GM19193 (cell line): ENCODE measurements around the gene WASF1.

ENCODE experiments used
- POLR2A ChIP-seq: IDR thresholded peaks from 4 replicates; pipeline ENCODE4 v1.6.1; 2011; ENCODE audit not compliant: insufficient read depth, insufficient read length; ENCODE audit errors: extremely low read depth

Gene WASF1

GRCh38 chr6:110075406-110075805 is 104.1 kb downstream of the WASF1 start:
- no peak for TF ChIP-seq POLR2A

GRCh38 chr6:110068592-110068967 is 110.9 kb downstream of the WASF1 start:
- TF ChIP-seq POLR2A: no peak

GRCh38 chr6:110067837-110068591 is 111.5 kb downstream of the WASF1 start:
- no peak for TF ChIP-seq POLR2A

- no peak for TF ChIP-seq POLR2A
Measured at GRCh38 chr6:110064744-110065524, 114.5 kb downstream of the WASF1 start.

GRCh38 chr6:110063594-110064263 is 115.7 kb downstream of the WASF1 start:
- TF ChIP-seq POLR2A: no peak

- TF ChIP-seq POLR2A: no peak
Measured at GRCh38 chr6:110055387-110055735, 124.1 kb downstream of the WASF1 start.

- TF ChIP-seq POLR2A: no peak
Measured at GRCh38 chr6:110054664-110055386, 124.6 kb downstream of the WASF1 start.

- TF ChIP-seq POLR2A: no peak
Measured at GRCh38 chr6:110053395-110054240, 125.9 kb downstream of the WASF1 start.

GRCh38 chr6:110050440-110050813 is 129.0 kb downstream of the WASF1 start:
- TF ChIP-seq POLR2A: no peak
